ENCODE results near the gene C17orf113.

DNA sequence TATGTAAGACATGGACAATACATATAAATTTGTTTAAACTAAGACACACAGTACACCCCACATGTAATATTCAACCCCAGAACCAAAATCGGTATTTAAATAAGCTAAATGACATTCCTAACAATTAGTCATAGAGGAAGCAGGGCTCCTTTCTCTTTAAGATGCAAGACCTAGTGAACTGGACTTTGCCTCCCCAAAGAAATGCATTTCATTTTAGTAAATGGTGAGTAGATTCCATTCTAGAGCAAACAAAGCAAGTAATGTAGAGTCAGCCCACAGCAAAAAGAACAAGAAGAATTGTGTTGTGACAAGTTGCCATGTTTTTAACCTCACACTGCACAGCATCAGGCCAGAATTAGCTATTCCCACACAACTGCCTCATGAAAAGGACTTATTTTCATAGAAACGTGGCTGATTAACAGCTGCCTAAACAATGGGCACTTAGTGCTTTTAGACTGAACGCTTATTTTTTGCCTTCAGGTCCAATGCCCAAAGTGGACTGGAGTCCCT lies 47.6 kb downstream of the C17orf113 start:
- TF ChIP-seq TAF1 (IDR thresholded peaks at IDR 0.05; ENCODE audit: borderline replicate concordance, insufficient read depth, low read length): no peak
- no peak for TF ChIP-seq POLR2AphosphoS5 (IDR thresholded peaks at IDR 0.05; ENCODE audit: low read depth, low read length)
- TF ChIP-seq, protein P1, sequence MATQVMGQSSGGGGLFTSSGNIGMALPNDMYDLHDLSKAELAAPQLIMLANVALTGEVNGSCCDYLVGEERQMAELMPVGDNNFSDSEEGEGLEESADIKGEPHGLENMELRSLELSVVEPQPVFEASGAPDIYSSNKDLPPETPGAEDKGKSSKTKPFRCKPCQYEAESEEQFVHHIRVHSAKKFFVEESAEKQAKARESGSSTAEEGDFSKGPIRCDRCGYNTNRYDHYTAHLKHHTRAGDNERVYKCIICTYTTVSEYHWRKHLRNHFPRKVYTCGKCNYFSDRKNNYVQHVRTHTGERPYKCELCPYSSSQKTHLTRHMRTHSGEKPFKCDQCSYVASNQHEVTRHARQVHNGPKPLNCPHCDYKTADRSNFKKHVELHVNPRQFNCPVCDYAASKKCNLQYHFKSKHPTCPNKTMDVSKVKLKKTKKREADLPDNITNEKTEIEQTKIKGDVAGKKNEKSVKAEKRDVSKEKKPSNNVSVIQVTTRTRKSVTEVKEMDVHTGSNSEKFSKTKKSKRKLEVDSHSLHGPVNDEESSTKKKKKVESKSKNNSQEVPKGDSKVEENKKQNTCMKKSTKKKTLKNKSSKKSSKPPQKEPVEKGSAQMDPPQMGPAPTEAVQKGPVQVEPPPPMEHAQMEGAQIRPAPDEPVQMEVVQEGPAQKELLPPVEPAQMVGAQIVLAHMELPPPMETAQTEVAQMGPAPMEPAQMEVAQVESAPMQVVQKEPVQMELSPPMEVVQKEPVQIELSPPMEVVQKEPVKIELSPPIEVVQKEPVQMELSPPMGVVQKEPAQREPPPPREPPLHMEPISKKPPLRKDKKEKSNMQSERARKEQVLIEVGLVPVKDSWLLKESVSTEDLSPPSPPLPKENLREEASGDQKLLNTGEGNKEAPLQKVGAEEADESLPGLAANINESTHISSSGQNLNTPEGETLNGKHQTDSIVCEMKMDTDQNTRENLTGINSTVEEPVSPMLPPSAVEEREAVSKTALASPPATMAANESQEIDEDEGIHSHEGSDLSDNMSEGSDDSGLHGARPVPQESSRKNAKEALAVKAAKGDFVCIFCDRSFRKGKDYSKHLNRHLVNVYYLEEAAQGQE (IDR thresholded peaks at IDR 0.05; ENCODE audit: insufficient read depth in 1 of 2, low read depth in 2 of 2, low read length in 2 of 2): no peak
- TF ChIP-seq SIN3A (IDR thresholded peaks at IDR 0.05; ENCODE audit: borderline replicate concordance, insufficient read depth, low read length): no peak
- TF ChIP-seq FOXP2 (optimal IDR thresholded peaks at IDR 0.05; ENCODE audit: borderline replicate concordance, extremely low read depth, extremely low read length, insufficient read depth): no peak

Data from PFSK-1 (cell line).